Neural cell (in vitro differentiated cells): ENCODE data around the gene CNOT2. TPM values are rescaled to one million over a fixed set of nuclear protein-coding genes. Genes with fewer than 3 reads are reported as not detected.
"Not testable (repeated sequence)": the region's sequence is repeated elsewhere in the genome, so short reads cannot be mapped to it uniquely, and the experiment has no call there.

ENCODE experiments used
- H2AFZ ChIP-seq: fragments of 200-600, 300-800 bp; sonication (generic), shearing (Covaris generic); 2 replicates; pipeline ENCODE4 v1.6.0; 2014; ENCODE audit warnings: low read depth, mild to moderate bottlenecking, antibody characterized with exemption, low read length, moderate library complexity
- H3F3A ChIP-seq: fragments of 200-600 bp; shearing (Covaris generic); 2 replicates; pipeline ENCODE4 v1.6.1; 2016; ENCODE audit warnings: mild to moderate bottlenecking, moderate library complexity, mixed read lengths, antibody characterized with exemption, low read length; ENCODE audit not compliant: insufficient read depth, poor library complexity, severe bottlenecking
- H3K27ac ChIP-seq: fragments of 200-600, 300-800 bp; sonication (generic), shearing (Covaris generic); 2 replicates; pipeline ENCODE4 v1.5.1; 2014; ENCODE audit warnings: mild to moderate bottlenecking, low read length, moderate library complexity
- H3K27me3 ChIP-seq: fragments of 300-800, 200-600 bp; sonication (generic), shearing (Covaris generic); 2 replicates; pipeline ENCODE4 v1.6.0; 2014; ENCODE audit warnings: mild to moderate bottlenecking, low read depth, low read length, moderate library complexity; ENCODE audit not compliant: insufficient read depth
- H3K36me3 ChIP-seq: fragments of 300-800, 200-600 bp; sonication (generic), shearing (Covaris generic); 2 replicates; pipeline ENCODE4 v1.5.1; 2014; ENCODE audit warnings: mild to moderate bottlenecking, antibody characterized with exemption, low read length, moderate library complexity; ENCODE audit not compliant: insufficient read depth
- H3K4me2 ChIP-seq: fragments of 300-800, 200-600 bp; sonication (generic), shearing (Covaris generic); 2 replicates; pipeline ENCODE4 v1.6.0; 2014; ENCODE audit warnings: mild to moderate bottlenecking, low read length
- H3K4me3 ChIP-seq: fragments of 300-800, 200-600 bp; sonication (generic), shearing (Covaris generic); 2 replicates; pipeline ENCODE4 v1.5.1; 2014; ENCODE audit warnings: mild to moderate bottlenecking, low read length, moderate library complexity
- H3K79me2 ChIP-seq: fragments of 200-600 bp; shearing (Covaris generic); replicated peaks from 2 replicates; pipeline ENCODE4 v1.6.0; 2014; ENCODE audit warnings: mild to moderate bottlenecking, low read length, moderate library complexity; ENCODE audit not compliant: insufficient read depth
- H3K9ac ChIP-seq: fragments of 300-800, 200-600 bp; sonication (generic), shearing (Covaris generic); 2 replicates; pipeline ENCODE4 v1.6.1; 2016; ENCODE audit warnings: mild to moderate bottlenecking, low read length, mixed read lengths
- H3K9me2 ChIP-seq: fragments of 200-600 bp; shearing (Covaris generic); 2 replicates; pipeline ENCODE4 v1.6.1; 2016; ENCODE audit warnings: mild to moderate bottlenecking, low read length, mixed read lengths; ENCODE audit not compliant: insufficient read depth
- H3K9me3 ChIP-seq: fragments of 200-600, 300-800 bp; sonication (generic), shearing (Covaris generic); 2 replicates; pipeline ENCODE4 v1.6.1; 2016; ENCODE audit warnings: mild to moderate bottlenecking, mixed run types, low read length, moderate library complexity, mixed read lengths
- H4K20me1 ChIP-seq: fragments of 200-600 bp; shearing (Covaris generic); 2 replicates; pipeline ENCODE4 v1.6.1; 2016; ENCODE audit warnings: mild to moderate bottlenecking, mixed run types; ENCODE audit not compliant: insufficient read depth
- EP300 ChIP-seq: fragments of 450-650 bp; conservative IDR thresholded peaks from 2 replicates; pipeline ENCODE4 v1.6.1; 2014; ENCODE audit warnings: antibody characterized with exemption, mild to moderate bottlenecking, moderate library complexity; ENCODE audit not compliant: poor library complexity, severe bottlenecking
- EZH2 ChIP-seq: fragments of 200-600, 300-800 bp; shearing (Covaris generic), sonication (generic); IDR thresholded peaks from 2 replicates; pipeline ENCODE4 v1.6.1; 2014; ENCODE audit warnings: antibody characterized with exemption, low read length, borderline replicate concordance, mild to moderate bottlenecking; ENCODE audit not compliant: insufficient read depth, poor library complexity, severe bottlenecking
- MXI1 ChIP-seq: fragments of 450-650 bp; conservative IDR thresholded peaks from 2 replicates; pipeline ENCODE4 v1.6.1; 2014; ENCODE audit warnings: antibody characterized with exemption, mild to moderate bottlenecking; ENCODE audit not compliant: poor library complexity, severe bottlenecking
- POLR2AphosphoS5 ChIP-seq: IDR thresholded peaks from 2 replicates; pipeline ENCODE4 v1.6.1; 2012
- RAD21 ChIP-seq: fragments of 450-650 bp; conservative IDR thresholded peaks from 2 replicates; pipeline ENCODE4 v1.6.1; 2014; ENCODE audit warnings: antibody characterized with exemption, mild to moderate bottlenecking, moderate library complexity
- REST ChIP-seq: IDR thresholded peaks from 2 replicates; pipeline ENCODE4 v1.6.1; 2012; ENCODE audit warnings: borderline replicate concordance
- SMC3 ChIP-seq: fragments of 450-650 bp; conservative IDR thresholded peaks from 2 replicates; pipeline ENCODE4 v1.6.1; 2014; ENCODE audit warnings: antibody characterized with exemption, mild to moderate bottlenecking, moderate library complexity; ENCODE audit not compliant: poor library complexity
- TAF1 ChIP-seq: IDR thresholded peaks from 2 replicates; pipeline ENCODE4 v1.6.1; 2012; ENCODE audit warnings: low read depth
- polyA plus RNA-seq: library from polyadenylated mRNA; depleted of rRNA; stranded (reverse); fragments of >200 nt; gene quantifications from 2 replicates; pipeline ENCODE4 v1.2.3, GENCODE V29; 2014

CNOT2 gene
- polyA plus RNA-seq, 1 donor from 2014 or later: 158 TPM

- not testable (repeated sequence) for H3K27ac ChIP-seq, H2AFZ ChIP-seq, H4K20me1 ChIP-seq, H3K9me2 ChIP-seq, H3K79me2 ChIP-seq, H3K9ac ChIP-seq, H3K4me2 ChIP-seq, H3K4me3 ChIP-seq, H3F3A ChIP-seq, H3K27me3 ChIP-seq, H3K36me3 ChIP-seq, H3K9me3 ChIP-seq
These were observed 61.7 kb downstream of the CNOT2 start for GRCh38 chr12:70304684-70305555.

- Histone ChIP-seq H4K20me1 (no peaks in the 10 kb centered on the region), H3K27ac (no peak overlapping the region), H3K27me3 (no peaks in the 10 kb centered on the region), H2AFZ (no peak overlapping the region), H3K9ac (no peak overlapping the region), H3K9me3 (no peaks in the 10 kb centered on the region), H3K36me3 (no peaks in the 10 kb centered on the region), H3K9me2 (no peaks in the 10 kb centered on the region), H3F3A (no peaks in the 10 kb centered on the region), H3K4me3 (no peak overlapping the region), H3K79me2 (no peaks in the 10 kb centered on the region), H3K4me2 (no peak overlapping the region)
- TF ChIP-seq TAF1: no peak
- no peak for TF ChIP-seq MXI1
These were observed 62.6 kb downstream of the CNOT2 start for GRCh38 chr12:70305794-70306193.

- Histone ChIP-seq H3K36me3 (no peaks in the 10 kb centered on the region), H3F3A (no peaks in the 10 kb centered on the region), H2AFZ (no peak overlapping the region), H3K4me3 (no peak overlapping the region), H3K9me3 (no peaks in the 10 kb centered on the region), H3K79me2 (no peaks in the 10 kb centered on the region), H3K9ac (no peak overlapping the region), H3K4me2 (no peak overlapping the region), H3K27ac (no peak overlapping the region), H4K20me1 (no peaks in the 10 kb centered on the region), H3K9me2 (no peaks in the 10 kb centered on the region), H3K27me3 (no peaks in the 10 kb centered on the region)
- TF ChIP-seq POLR2AphosphoS5: no peak
- TF ChIP-seq TAF1: no peak
- no peak for TF ChIP-seq REST
- TF ChIP-seq MXI1: no peak
- TF ChIP-seq EP300: no peak
- no peak for TF ChIP-seq RAD21
- no peak for TF ChIP-seq EZH2
- TF ChIP-seq SMC3: no peak
These were observed 63.4 kb downstream of the CNOT2 start for GRCh38 chr12:70306676-70307075.
